HEK293 (cell line): ENCODE measurements around the gene CRCP.

Experiments
- CTCF ChIA-PET: fragments of 350-600 bp; formaldehyde crosslinking; extraction: SDS; loops from one replicate; lab custom pipeline; 2021; ENCODE audit warnings: antibody characterized with exemption; lab: Yijun Ruan, JAX
- POLR2A ChIA-PET: fragments of 300-600 bp; formaldehyde crosslinking; extraction: SDS; loops from one replicate; lab custom pipeline; 2020; ENCODE audit warnings: antibody characterized with exemption, inconsistent platforms; lab: Yijun Ruan, JAX
- H3K27ac ChIP-seq: fragments of 200-500 bp; sonication (Bioruptor generic); 2 replicates; pipeline ENCODE4 v1.5.1; 2014; ENCODE audit warnings: low read depth, low read length, control low read depth, inconsistent platforms; ENCODE audit errors: extremely low read depth
- H3K36me3 ChIP-seq, 2 experiments: fragments of 200-500 bp in 1 of 2; sonication (Bioruptor generic) in 1 of 2; 1 replicate in 1 of 2; 2 replicates in 1 of 2; pipeline ENCODE4 v1.5.1; 2014 to 2017; ENCODE audit warnings: inconsistent platforms in 2 of 2, low read length in 2 of 2; ENCODE audit not compliant: control insufficient read depth in 2 of 2, insufficient read depth in 1 of 2
- H3K4me1 ChIP-seq: fragments of 200-500 bp; sonication (Bioruptor generic); 2 replicates; pipeline ENCODE4 v1.5.1; 2014; ENCODE audit warnings: mild to moderate bottlenecking, low read length, inconsistent platforms; ENCODE audit not compliant: control insufficient read depth, insufficient read depth
- H3K4me3 ChIP-seq: 2 replicates; pipeline ENCODE4 v1.5.1; 2011; ENCODE audit warnings: low read depth, mild to moderate bottlenecking, control low read depth, low read length, moderate library complexity
- H3K9me3 ChIP-seq: fragments of 200-500 bp; sonication (Bioruptor generic); 2 replicates; pipeline ENCODE4 v1.5.1; 2014; ENCODE audit warnings: low read depth, low read length, inconsistent platforms; ENCODE audit not compliant: control insufficient read depth, insufficient read depth
- HOXC10 ChIP-seq: sonication (generic); formaldehyde crosslinking; IDR thresholded peaks from 2 replicates; pipeline ENCODE4 v1.8.1; 2023; ENCODE audit warnings: mild to moderate bottlenecking, missing genetic modification reagents
- KLF10 ChIP-seq: fragments of 450-650 bp; IDR thresholded peaks from 2 replicates; pipeline ENCODE4 v1.5.1; 2018; ENCODE audit warnings: missing biosample characterization, mild to moderate bottlenecking, missing genetic modification characterization
- MEIS1 ChIP-seq: sonication (generic); formaldehyde crosslinking; IDR thresholded peaks from 2 replicates; pipeline ENCODE4 v1.8.1; 2022; ENCODE audit warnings: missing genetic modification reagents, mild to moderate bottlenecking, borderline replicate concordance
- MZF1 ChIP-seq: fragments of 450-650 bp; formaldehyde crosslinking; IDR thresholded peaks from 2 replicates; pipeline ENCODE4 v1.5.1; 2017; ENCODE audit warnings: missing biosample characterization, missing genetic modification characterization, borderline replicate concordance
- PRDM1 ChIP-seq: fragments of 450-650 bp; formaldehyde crosslinking; IDR thresholded peaks from 2 replicates; pipeline ENCODE4; 2016; ENCODE audit warnings: missing biosample characterization, missing genetic modification characterization
- SETDB1 ChIP-seq: IDR thresholded peaks from one replicate; pipeline ENCODE4 v1.6.1; 2017; ENCODE audit warnings: mild to moderate bottlenecking, low read length, moderate library complexity, mixed read lengths; ENCODE audit not compliant: insufficient read length
- ZEB2 ChIP-seq: fragments of 450-650 bp; formaldehyde crosslinking; IDR thresholded peaks from 2 replicates; pipeline ENCODE4 v1.5.1; 2016; ENCODE audit warnings: missing biosample characterization, missing genetic modification characterization
- ZNF133 ChIP-seq: fragments of 450-650 bp; formaldehyde crosslinking; IDR thresholded peaks from 2 replicates; pipeline ENCODE4 v1.5.1; 2016; ENCODE audit warnings: missing biosample characterization, missing genetic modification characterization
- ZNF214 ChIP-seq: fragments of 450-650 bp; formaldehyde crosslinking; IDR thresholded peaks from 2 replicates; pipeline ENCODE4 v1.5.1; 2017; ENCODE audit warnings: missing biosample characterization, mild to moderate bottlenecking, missing genetic modification characterization, borderline replicate concordance
- ZNF302 ChIP-seq: fragments of 450-650 bp; formaldehyde crosslinking; IDR thresholded peaks from 2 replicates; pipeline ENCODE4 v1.5.1; 2016; ENCODE audit warnings: missing biosample characterization, missing genetic modification characterization, low read depth
- ZNF341 ChIP-seq: fragments of 450-650 bp; formaldehyde crosslinking; IDR thresholded peaks from 2 replicates; pipeline ENCODE4; 2016; ENCODE audit warnings: low read depth, missing biosample characterization, missing genetic modification characterization
- ZNF354C ChIP-seq: fragments of 450-650 bp; formaldehyde crosslinking; IDR thresholded peaks from 2 replicates; pipeline ENCODE4 v1.5.1; 2016; ENCODE audit warnings: missing biosample characterization, missing genetic modification characterization, low read depth, borderline replicate concordance
- ZNF501 ChIP-seq: fragments of 450-650 bp; formaldehyde crosslinking; IDR thresholded peaks from 2 replicates; pipeline ENCODE4 v1.5.1; 2016; ENCODE audit warnings: missing biosample characterization, missing genetic modification characterization
- ZNF626 ChIP-seq: fragments of 450-650 bp; sonication (Bioruptor Pico); formaldehyde crosslinking; IDR thresholded peaks from 2 replicates; pipeline ENCODE4 v1.5.1; 2018; ENCODE audit warnings: missing biosample characterization, missing genetic modification characterization, inconsistent platforms
- ZSCAN16 ChIP-seq: fragments of 450-650 bp; formaldehyde crosslinking; IDR thresholded peaks from 2 replicates; pipeline ENCODE4 v1.5.1; 2016; ENCODE audit warnings: missing biosample characterization, missing genetic modification characterization
- ZSCAN30 ChIP-seq: fragments of 450-650 bp; IDR thresholded peaks from 2 replicates; pipeline ENCODE4 v1.5.1; 2018; ENCODE audit warnings: missing biosample characterization, mild to moderate bottlenecking, missing genetic modification characterization, moderate library complexity
- TF ChIP-seq, protein P1 (sequence below): sonication (generic); formaldehyde crosslinking; IDR thresholded peaks from 2 replicates; pipeline ENCODE4 v1.8.1; 2022; ENCODE audit warnings: mild to moderate bottlenecking, moderate library complexity, missing genetic modification reagents
- TF ChIP-seq, protein P2 (sequence below): fragments of 450-650 bp; formaldehyde crosslinking; IDR thresholded peaks from 2 replicates; pipeline ENCODE4 v1.5.1; 2016; ENCODE audit warnings: missing biosample characterization, missing genetic modification characterization
- TF ChIP-seq, protein P3 (sequence below): fragments of 450-650 bp; formaldehyde crosslinking; IDR thresholded peaks from 2 replicates; pipeline ENCODE4 v1.5.1; 2016; ENCODE audit warnings: missing biosample characterization, missing genetic modification characterization

Gene CRCP

DNA sequence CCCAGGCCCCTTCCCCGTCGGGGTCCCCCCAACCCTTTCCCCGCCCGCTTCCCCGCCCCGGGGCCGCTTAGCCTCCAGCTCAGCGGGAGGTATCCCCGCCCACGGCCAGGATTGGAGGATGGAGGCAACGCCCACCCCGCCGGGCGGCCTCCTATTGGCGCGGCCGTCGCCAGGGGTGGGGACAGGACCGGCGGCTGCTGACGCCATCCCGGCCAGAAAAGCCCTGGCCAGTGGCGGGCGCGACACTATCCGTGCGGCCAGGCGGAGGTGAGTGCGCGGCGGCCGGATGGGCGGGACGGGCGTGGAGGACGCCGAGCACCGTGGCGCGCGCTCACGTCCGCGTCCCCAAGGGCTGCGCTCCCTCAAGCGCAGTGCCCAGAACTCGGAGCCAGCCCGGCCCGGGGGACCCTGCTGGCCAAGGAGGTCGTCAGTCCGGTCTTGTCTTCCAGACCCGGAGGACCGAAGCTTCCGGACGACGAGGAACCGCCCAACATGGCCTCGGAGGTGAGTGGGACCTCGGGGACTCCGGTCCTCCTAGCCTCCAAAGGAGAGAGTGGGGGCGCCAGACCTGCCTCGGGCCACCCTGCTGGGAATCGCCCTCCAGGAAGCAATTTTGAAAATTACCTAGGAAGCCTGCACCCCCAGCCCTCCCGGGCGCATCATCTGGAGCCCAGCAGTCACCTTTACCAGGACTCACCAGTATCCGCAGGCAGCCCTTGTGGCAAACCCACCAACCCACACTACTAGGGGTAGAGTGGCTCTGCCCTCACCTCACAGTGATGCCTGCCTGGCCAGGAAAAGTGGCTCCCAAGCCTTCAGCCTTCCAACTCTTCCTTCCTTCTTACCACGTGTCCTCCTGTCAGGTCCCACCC, 38.8 kb upstream of the CRCP start, which contains the start of gene ASL (continued):
- TF ChIP-seq ZEB2 (tag by site-specific recombination) (0 out of 2 replicates have a peak, but pooled peaks have one; percentile 36), MZF1 (tag by site-specific recombination) (no peak), KLF10 (tag by site-specific recombination) (peak; percentile 100), ZNF341 (tag by site-specific recombination) (no peak)
- TF ChIP-seq, protein P1, sequence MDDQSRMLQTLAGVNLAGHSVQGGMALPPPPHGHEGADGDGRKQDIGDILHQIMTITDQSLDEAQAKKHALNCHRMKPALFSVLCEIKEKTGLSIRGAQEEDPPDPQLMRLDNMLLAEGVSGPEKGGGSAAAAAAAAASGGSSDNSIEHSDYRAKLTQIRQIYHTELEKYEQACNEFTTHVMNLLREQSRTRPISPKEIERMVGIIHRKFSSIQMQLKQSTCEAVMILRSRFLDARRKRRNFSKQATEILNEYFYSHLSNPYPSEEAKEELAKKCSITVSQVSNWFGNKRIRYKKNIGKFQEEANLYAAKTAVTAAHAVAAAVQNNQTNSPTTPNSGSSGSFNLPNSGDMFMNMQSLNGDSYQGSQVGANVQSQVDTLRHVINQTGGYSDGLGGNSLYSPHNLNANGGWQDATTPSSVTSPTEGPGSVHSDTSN (CRISPR knock-in tag) = peak; percentile 86

DNA sequence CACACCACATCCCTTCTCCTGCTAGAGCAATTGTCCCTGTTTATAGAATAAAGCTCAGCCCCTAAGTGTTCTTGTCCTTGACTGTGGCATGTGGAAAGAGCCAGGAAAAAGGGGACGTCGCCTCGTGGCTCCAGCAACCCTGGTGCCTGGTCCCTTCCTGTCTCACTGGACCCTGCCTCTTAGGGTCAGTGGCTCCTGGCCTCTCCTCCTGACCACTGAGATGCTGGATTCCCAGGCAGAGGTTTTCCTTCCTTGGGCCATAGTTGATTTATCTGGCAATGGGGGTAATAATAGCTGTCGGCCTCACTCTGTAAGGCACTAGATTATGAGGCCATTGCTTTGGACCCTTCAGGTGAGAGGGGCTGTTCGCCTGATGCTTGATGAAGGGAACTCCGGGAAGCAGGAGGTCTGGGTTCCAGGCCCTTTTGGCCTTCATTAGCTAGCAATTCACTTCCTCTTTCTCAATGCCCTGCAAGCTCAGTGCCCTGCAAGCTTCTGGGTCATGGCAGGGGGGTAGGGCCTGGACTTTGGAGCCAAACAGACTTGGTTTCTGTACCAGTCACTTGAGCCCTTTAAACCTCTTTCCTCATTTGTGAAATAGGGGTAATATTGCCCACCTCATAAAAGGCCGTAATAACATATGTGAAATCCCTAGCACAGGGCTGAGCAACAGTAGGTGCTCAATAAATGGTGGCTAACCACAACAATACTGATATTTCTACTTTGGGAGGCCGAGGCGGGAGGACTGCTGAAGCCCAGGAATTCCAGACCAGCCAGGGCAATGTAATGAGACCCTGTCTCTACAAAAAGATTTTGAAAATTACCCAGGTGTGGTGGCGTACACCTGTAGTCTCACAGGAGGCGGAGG, 38.0 kb upstream of the CRCP start:
- ChIA-PET CTCF (interaction anchor here (0.6 kb wide), 1 partner anchor 203 kb away, joined by 3 read pairs; no protein-coding TSS in a partner anchor), POLR2A (interaction anchor here (1.4 to 1.9 kb wide), 3 partner anchors 12 to 128 kb away, joined by 3 to 15 read pairs (median 8); partner anchors contain the start of genes CRCP and TPST1)
- Histone ChIP-seq H3K4me1 (no peaks in the 10 kb centered on the region), H3K9me3 (no peaks in the 10 kb centered on the region), H3K36me3 (no peaks in the 10 kb centered on the region), H3K4me3 (peak overlapping the region; percentile 87), H3K27ac (no peak overlapping the region; the same call in 1 of the 2 replicates)
- no peak for TF ChIP-seq ZNF214 (tag by site-specific recombination)
- no peak for TF ChIP-seq HOXC10 (CRISPR knock-in tag)
- no peak for TF ChIP-seq ZNF133 (tag by site-specific recombination)
- TF ChIP-seq ZNF501 = no peak
- no peak for TF ChIP-seq PRDM1 (tag by site-specific recombination)

DNA sequence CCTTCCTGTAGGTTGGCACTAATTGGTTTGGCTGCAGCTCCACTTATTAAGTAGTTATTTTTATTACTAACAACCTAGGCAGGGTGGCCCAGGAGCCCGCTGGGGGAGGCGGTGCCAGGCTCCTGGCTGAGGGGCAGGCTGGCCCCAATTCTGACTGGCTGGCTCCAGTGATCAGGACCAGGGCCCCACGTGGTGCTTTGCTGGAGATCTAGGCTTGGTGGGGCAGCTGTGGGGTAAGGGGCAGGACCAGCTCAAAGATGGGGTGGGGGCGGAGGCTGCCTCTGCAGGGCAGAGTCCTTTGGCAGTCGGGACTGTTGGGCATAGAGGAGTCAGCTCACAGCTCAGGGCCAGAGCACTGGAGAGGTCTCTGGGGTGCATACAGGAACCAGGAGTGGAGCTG, 36.6 kb upstream of the CRCP start:
- no peaks in the 10 kb centered on the region for H3K36me3 ChIP-seq
- no peaks in the 10 kb centered on the region for H3K9me3 ChIP-seq
- CTCF ChIA-PET = no interaction called here
- TF ChIP-seq ZNF302 (tag by site-specific recombination) (no peak), MEIS1 (CRISPR knock-in tag) (no peak), ZNF214 (tag by site-specific recombination) (no peak), ZNF626 (tag by site-specific recombination) (no peak), SETDB1 (no peak), ZNF354C (tag by site-specific recombination) (no peak), ZSCAN30 (tag by site-specific recombination) (no peak), ZSCAN16 (tag by site-specific recombination) (no peak)
- TF ChIP-seq, protein P2, sequence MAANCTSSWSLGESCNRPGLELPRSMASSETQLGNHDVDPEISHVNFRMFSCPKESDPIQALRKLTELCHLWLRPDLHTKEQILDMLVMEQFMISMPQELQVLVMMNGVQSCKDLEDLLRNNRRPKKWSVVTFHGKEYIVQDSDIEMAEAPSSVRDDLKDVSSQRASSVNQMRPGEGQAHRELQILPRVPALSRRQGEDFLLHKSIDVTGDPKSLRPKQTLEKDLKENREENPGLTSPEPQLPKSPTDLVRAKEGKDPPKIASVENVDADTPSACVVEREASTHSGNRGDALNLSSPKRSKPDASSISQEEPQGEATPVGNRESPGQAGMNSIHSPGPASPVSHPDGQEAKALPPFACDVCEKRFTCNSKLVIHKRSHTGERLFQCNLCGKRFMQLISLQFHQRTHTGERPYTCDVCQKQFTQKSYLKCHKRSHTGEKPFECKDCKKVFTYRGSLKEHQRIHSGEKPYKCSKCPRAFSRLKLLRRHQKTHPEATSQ (tag by site-specific recombination) = no peak
- TF ChIP-seq, protein P3, sequence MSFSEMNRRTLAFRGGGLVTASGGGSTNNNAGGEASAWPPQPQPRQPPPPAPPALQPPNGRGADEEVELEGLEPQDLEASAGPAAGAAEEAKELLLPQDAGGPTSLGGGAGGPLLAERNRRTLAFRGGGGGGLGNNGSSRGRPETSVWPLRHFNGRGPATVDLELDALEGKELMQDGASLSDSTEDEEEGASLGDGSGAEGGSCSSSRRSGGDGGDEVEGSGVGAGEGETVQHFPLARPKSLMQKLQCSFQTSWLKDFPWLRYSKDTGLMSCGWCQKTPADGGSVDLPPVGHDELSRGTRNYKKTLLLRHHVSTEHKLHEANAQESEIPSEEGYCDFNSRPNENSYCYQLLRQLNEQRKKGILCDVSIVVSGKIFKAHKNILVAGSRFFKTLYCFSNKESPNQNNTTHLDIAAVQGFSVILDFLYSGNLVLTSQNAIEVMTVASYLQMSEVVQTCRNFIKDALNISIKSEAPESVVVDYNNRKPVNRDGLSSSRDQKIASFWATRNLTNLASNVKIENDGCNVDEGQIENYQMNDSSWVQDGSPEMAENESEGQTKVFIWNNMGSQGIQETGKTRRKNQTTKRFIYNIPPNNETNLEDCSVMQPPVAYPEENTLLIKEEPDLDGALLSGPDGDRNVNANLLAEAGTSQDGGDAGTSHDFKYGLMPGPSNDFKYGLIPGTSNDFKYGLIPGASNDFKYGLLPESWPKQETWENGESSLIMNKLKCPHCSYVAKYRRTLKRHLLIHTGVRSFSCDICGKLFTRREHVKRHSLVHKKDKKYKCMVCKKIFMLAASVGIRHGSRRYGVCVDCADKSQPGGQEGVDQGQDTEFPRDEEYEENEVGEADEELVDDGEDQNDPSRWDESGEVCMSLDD (tag by site-specific recombination) = no peak
- no peaks in the 10 kb centered on the region for H3K4me1 ChIP-seq
- no peak overlapping the region for H3K27ac ChIP-seq
- POLR2A ChIA-PET = no interaction called here
- H3K4me3 ChIP-seq = no peak overlapping the region
